Measurements from ENCODE around the gene KIR3DL3.
"Not testable (repeated sequence)": the region's sequence is repeated elsewhere in the genome, so short reads cannot be mapped to it uniquely, and the experiment has no call there.

Gene KIR3DL3

DNA sequence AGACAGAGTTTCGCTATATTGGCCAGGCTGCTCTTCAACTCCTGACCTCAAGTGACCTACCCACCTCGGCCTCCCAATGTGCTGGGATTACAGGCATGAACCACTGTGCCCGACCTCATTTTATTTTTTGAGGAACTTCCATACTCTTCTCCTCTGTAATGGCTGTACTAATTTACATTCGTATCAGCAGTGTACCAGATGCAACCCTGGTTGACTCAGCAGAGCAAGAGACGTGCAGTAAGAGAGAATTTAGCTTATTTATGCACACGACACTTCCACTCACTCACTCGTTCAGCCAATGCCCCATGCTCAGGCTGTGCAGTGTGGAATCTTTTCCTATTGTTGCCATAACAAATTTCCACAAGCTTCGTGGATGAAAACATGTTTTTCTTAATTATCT lies 6.9 kb downstream of the KIR3DL3 start:
- DNase-seq (ENCODE audit: low read depth) = no peak

DNA sequence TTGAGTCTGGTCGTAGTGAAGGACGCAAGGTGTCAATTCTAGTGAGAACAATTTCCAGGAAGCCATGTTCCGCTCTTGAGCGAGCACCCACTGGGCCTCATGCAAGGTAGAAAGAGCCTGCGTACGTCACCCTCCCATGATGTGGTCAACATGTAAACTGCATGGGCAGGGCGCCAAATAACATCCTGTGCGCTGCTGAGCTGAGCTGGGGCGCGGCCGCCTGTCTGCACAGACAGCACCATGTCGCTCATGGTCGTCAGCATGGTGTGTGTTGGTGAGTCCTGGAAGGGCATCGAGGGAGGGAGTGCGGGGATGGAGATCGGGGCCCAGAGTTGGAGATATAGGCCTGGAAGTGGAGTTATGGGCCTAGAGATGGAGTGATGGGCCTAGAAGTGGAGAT lies 14.1 kb downstream of the KIR3DL3 start, which contains the start of gene KIR2DL3:
Gene KIR2DL3, plus strand, starts transcription at position 208 of the 400 bp plus-strand sequence. Its CDS starts 33 bp downstream, at position 241.
- not testable (repeated sequence) for DNase-seq (ENCODE audit: low read depth)

DNA sequence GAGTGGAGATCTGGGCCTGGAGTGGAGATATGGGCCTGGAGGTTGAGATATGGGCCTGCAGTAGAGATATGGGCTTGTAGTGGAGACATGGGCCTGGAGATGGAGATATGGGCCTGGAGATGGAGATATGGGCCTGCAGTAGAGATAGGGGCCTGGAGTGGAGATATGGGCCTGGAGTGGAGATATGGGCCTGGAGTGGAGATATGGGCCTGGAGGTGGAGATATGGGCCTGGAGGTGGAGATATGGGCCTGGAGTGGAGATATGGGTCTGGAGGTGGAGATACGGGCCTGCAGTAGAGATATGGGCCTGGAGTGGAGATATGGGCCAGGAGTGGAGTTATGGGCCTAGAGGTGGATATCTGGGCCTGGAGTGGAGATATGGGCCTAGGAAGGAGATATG lies 14.5 kb downstream of the KIR3DL3 start:
- DNase-seq (ENCODE audit: low read depth) = no peak

DNA sequence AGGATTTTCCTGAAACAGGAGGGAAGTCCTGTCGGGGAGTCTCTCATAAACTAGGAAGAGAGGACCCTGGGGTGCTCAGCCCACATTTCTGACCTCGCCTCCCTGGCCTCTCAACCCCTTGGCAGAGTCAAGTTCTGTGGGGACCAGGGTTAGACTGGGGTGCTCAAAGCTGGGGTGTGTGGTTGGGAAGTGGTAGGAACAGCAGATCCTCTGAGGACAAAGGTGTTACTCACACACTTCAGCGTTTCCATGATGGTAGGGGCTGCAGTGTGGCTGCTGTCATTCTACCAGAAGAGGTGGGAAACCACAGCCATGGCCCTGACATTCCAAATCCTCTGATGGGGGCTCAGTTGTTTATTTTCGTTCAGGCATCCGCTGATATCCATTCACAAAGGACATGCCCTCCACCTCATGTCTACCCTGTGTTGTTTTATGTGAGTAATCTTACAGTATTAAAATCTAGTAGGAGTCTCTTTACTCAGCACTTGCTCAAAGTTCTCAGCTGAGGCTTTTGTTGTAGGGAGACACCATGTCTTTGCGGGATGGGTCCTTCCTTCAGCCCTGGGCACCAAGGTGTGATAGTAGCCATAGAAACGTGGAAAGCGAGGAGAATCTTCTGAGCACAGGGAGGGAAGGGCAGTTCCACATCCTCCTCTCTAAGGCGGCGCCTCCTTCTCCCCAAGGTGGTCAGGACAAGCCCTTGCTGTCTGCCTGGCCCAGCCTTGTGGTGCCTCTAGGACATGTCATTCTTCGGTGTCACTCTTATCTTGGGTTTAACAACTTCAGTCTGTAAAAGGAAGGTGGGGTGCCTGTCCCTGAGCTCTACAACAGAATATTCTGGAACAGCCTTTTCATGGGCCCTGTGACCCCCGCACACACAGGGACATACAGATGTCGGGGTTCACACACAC lies 15.6 kb downstream of the KIR3DL3 start:
- DNase-seq (ENCODE audit: low read depth) = no peak

GRCh38 chr19:54741950-54742349 lies 17.7 kb downstream of the KIR3DL3 start:
- DNase-seq (ENCODE audit: low read depth) = not testable (repeated sequence)

DNA sequence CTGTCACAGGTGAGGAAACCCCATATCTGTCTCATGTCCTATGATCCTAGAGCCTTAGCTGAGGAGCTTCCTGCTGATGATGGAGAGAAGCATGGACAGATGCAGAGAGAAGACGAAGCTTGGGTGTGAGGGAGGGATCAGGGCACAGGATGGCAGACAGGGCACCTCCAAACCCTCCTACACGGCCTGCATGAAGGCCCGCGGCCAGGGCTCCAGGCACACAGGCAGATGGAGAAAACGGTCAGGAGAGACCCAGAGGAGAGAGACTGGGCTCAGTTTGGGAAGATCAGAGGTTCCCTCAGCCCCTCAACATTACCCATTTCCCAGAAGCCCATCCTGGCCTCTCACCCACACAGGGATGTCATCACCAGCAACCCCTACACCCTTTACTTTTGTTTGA lies 19.8 kb downstream of the KIR3DL3 start:
- DNase-seq (ENCODE audit: low read depth) = not testable (repeated sequence)

DNA sequence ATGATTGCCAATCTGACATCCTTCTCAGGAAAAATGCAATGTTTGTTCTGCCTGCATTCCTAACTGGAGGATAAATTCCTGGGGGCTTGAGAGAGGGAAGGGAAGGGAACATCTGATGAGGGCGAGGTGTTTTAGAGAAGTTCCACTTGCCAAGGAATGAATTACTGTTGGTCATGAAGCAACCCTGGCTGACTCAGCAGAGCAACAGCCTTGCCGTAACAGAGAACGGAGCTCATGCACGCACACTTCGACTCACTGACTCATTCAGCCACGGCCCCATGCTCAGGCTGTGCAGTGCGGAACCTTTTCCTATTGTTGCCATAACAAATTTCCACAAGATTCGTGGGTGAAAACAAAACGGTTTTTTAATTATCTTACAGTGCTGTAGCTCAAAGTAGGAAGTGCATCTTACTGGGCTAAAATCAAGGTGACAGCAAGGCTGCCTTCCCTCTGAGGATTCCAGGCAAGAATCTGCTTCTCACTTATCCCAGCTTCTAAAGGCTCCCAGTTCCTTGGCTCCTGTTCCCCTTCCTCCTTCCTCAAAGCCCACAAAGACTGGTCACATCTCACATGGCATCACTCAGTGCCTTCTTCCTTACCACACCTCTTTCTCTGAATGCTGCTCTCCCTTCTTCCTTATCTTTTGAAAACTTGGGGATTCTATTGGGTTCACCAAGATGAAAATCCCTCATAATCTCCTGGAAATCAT lies 23.5 kb downstream of the KIR3DL3 start:
- not testable (repeated sequence) for DNase-seq (ENCODE audit: low read depth)

- DNase-seq (ENCODE audit: low read depth) = not testable (repeated sequence)
Measured at GRCh38 chr19:54750276-54750675, 26.0 kb downstream of the KIR3DL3 start.

- peak; percentile 12 for DNase-seq (ENCODE audit: low read depth)
Measured at GRCh38 chr19:54756204-54757110, 32.2 kb downstream of the KIR3DL3 start.

DNA sequence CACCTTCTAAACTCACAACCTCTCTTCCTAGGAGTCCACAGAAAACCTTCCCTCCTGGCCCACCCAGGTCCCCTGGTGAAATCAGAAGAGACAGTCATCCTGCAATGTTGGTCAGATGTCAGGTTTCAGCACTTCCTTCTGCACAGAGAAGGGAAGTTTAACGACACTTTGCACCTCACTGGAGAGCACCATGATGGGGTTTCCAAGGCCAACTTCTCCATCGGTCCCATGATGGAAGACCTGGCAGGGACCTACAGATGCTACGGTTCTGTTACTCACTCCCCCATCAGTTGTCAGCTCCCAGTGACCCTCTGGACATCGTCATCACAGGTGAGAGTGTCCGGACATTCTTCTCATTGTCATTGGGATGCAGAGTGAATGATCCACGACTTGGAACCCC lies 34.3 kb downstream of the KIR3DL3 start:
- DNase-seq (ENCODE audit: low read depth) = not testable (repeated sequence)

DNA sequence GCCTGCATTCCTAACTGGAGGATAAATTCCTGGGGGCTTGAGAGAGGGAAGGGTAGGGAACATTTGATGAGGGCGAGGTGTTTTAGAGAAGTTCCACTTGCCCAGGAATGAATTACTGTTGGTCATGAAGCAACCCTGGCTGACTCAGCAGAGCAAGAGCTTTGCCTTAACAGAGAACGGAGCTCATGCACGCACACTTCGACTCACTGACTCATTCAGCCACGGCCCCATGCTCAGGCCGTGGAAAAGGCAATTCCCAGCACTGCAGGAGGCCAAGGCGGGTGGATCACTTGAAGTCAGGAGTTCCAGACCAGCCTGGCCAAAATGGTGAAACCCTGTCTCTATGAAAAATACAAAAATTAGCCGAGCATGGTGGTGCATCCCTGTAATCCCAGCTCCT lies 40.0 kb downstream of the KIR3DL3 start:
- DNase-seq (ENCODE audit: low read depth) = not testable (repeated sequence)

GRCh38 chr19:54766464-54766863 lies 42.2 kb downstream of the KIR3DL3 start:
- not testable (repeated sequence) for DNase-seq (ENCODE audit: low read depth)

GRCh38 chr19:54769646-54770045 lies 45.4 kb downstream of the KIR3DL3 start, which contains the start of gene KIR2DL1:
KIR2DL1 (plus strand) TSS chr19:54769793; CDS start chr19:54769851, 58 bp downstream.
- DNase-seq (ENCODE audit: low read depth) = not testable (repeated sequence)

- not testable (repeated sequence) for DNase-seq (ENCODE audit: low read depth)
Measured at GRCh38 chr19:54770511-54770910, 46.3 kb downstream of the KIR3DL3 start.

- DNase-seq (ENCODE audit: low read depth) = peak; percentile 6
Measured at GRCh38 chr19:54771018-54771960, 47.0 kb downstream of the KIR3DL3 start.

DNA sequence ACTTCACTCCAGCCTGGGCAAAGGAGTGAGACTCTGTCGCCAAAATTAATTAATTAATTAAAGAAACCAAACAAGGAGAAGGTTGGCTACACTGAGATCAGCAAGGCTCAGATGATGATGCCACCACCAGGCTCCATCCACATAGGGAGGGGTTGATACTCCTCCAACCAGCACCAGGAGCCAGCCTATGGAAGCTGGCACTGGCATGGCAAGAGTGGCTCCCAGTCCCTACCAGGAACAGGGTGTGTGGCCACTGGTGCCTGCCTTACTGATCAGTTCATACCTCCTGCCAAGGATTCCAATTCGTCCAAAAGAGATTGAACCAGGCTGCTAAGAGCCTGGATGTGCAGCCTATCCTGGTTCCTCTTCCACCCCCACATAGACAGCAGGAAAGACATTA lies 48.4 kb downstream of the KIR3DL3 start:
- not testable (repeated sequence) for DNase-seq (ENCODE audit: low read depth)

DNA sequence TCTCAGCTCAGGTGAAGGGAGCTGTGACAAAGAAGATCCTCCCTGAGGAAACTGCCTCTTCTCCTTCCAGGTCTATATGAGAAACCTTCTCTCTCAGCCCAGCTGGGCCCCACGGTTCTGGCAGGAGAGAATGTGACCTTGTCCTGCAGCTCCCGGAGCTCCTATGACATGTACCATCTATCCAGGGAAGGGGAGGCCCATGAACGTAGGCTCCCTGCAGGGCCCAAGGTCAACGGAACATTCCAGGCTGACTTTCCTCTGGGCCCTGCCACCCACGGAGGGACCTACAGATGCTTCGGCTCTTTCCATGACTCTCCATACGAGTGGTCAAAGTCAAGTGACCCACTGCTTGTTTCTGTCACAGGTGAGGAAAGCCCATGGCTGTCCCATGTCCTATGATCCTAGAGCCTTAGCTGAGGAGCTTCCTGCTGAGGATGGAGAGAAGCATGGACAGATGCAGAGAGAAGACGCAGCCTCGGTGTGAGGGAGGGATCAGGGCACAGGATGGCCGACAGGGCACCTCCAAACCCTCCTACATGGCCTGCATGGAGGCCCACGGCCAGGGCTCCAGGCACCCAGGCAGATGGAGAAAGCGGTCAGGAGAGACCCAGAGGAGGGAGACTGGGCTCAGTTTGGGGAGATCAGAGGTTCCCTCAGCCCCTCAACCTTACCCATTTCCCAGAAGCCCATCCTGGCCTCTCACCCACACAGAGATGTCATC lies 51.0 kb downstream of the KIR3DL3 start:
- not testable (repeated sequence) for DNase-seq (ENCODE audit: low read depth)

GRCh38 chr19:54775830-54776229 lies 51.6 kb downstream of the KIR3DL3 start:
- not testable (repeated sequence) for DNase-seq (ENCODE audit: low read depth)

- not testable (repeated sequence) for DNase-seq (ENCODE audit: low read depth)
Measured at GRCh38 chr19:54777851-54778250, 53.6 kb downstream of the KIR3DL3 start.

GRCh38 chr19:54778896-54779295 lies 54.7 kb downstream of the KIR3DL3 start:
- not testable (repeated sequence) for DNase-seq (ENCODE audit: low read depth)
